Measurements from ENCODE around the gene ICAM5. TPM values are rescaled to one million over a fixed set of nuclear protein-coding genes. Genes with fewer than 3 reads are reported as not detected.

Gene ICAM5
- polyA plus RNA-seq, 4 donors, result 0.10 to 0.54 (median 0.52) TPM; not detected in 1

GRCh38 chr19:10338940-10339339 lies 49.2 kb downstream of the ICAM5 start:
- Histone ChIP-seq H3K4me3 (ENCODE audit: low read depth in 1 of 3, low read length in 3 of 3) (peak overlapping the region in 2 of 3 donors; percentile 12 to 37), H3K27ac (ENCODE audit: low read depth in 1 of 3, low read length in 2 of 3) (peak overlapping the region in 1 of 3 donors; percentile 39), H3K36me3 (ENCODE audit: control insufficient read depth in 3 of 3, insufficient read depth in 2 of 3, low read depth in 1 of 3, low read length in 3 of 3) (no peaks in the 10 kb centered on the region), H3K27me3 (ENCODE audit: control insufficient read depth in 3 of 3, insufficient read depth in 3 of 3, low read length in 3 of 3) (no peaks in the 10 kb centered on the region), H3K4me1 (ENCODE audit: control insufficient read depth in 3 of 3, insufficient read depth in 2 of 3, low read depth in 1 of 3, low read length in 2 of 3) (peaks cover 0 to 4% (median 0%) of the 10 kb centered on the region in 3 donors), H3K9me3 (ENCODE audit: control insufficient read depth in 2 of 2, insufficient read depth in 1 of 2, low read depth in 1 of 2, low read length in 1 of 2) (no peaks in the 10 kb centered on the region)
- FAIRE-seq (no peak), DNase-seq (no peak)
- WGBS, 3 donors, result 72 to 77% (median 75%) methylated on average over 6 of the region's 6 CpGs

- H3K4me1 ChIP-seq (ENCODE audit: control insufficient read depth in 3 of 3, insufficient read depth in 2 of 3, low read depth in 1 of 3, low read length in 2 of 3), result peaks cover 0 to 4% (median 0%) of the 10 kb centered on the region in 3 donors
- H3K36me3 ChIP-seq (ENCODE audit: control insufficient read depth in 3 of 3, insufficient read depth in 2 of 3, low read depth in 1 of 3, low read length in 3 of 3), result no peaks in the 10 kb centered on the region
- 50 to 58% (median 55%) methylated on average over 14 of the region's 14 CpGs for WGBS, 3 donors
- H3K9me3 ChIP-seq (ENCODE audit: control insufficient read depth in 2 of 2, insufficient read depth in 1 of 2, low read depth in 1 of 2, low read length in 1 of 2), result no peaks in the 10 kb centered on the region
- FAIRE-seq (no peak), DNase-seq (peak in 1 of 2 donors; percentile 32)
- peak within 1 kb of the TSS in 2 of 3 donors; percentile 12 to 37 for H3K4me3 ChIP-seq (ENCODE audit: low read depth in 1 of 3, low read length in 3 of 3)
- no peaks in the 10 kb centered on the region for H3K27me3 ChIP-seq (ENCODE audit: control insufficient read depth in 3 of 3, insufficient read depth in 3 of 3, low read length in 3 of 3)
- H3K27ac ChIP-seq (ENCODE audit: low read depth in 1 of 3, low read length in 2 of 3), result peak within 1 kb of the TSS in 1 of 3 donors; percentile 39
Measured at GRCh38 chr19:10339380-10339960, 49.7 kb downstream of the ICAM5 start, which contains the start of gene ICAM3. ICAM3 (minus strand) TSS chr19:10339624; CDS start chr19:10339614, 10 bp downstream.

GRCh38 chr19:10339977-10340376 lies 50.2 kb downstream of the ICAM5 start:
- Histone ChIP-seq H3K4me1 (ENCODE audit: control insufficient read depth in 3 of 3, insufficient read depth in 2 of 3, low read depth in 1 of 3, low read length in 2 of 3) (peaks cover 0 to 3% (median 0%) of the 10 kb centered on the region in 3 donors), H3K4me3 (ENCODE audit: low read depth in 1 of 3, low read length in 3 of 3) (no peak overlapping the region), H3K27ac (ENCODE audit: low read depth in 1 of 3, low read length in 2 of 3) (peak overlapping the region in 1 of 3 donors; percentile 9), H3K27me3 (ENCODE audit: control insufficient read depth in 3 of 3, insufficient read depth in 3 of 3, low read length in 3 of 3) (no peaks in the 10 kb centered on the region), H3K9me3 (ENCODE audit: control insufficient read depth in 2 of 2, insufficient read depth in 1 of 2, low read depth in 1 of 2, low read length in 1 of 2) (no peaks in the 10 kb centered on the region), H3K36me3 (ENCODE audit: control insufficient read depth in 3 of 3, insufficient read depth in 2 of 3, low read depth in 1 of 3, low read length in 3 of 3) (no peaks in the 10 kb centered on the region)
- DNase-seq (no peak), FAIRE-seq (no peak)
- WGBS, 3 donors, result 86 to 93% (median 88%) methylated on average over 5 of the region's 5 CpGs

- Histone ChIP-seq H3K36me3 (ENCODE audit: control insufficient read depth in 3 of 3, insufficient read depth in 2 of 3, low read depth in 1 of 3, low read length in 3 of 3) (no peaks in the 10 kb centered on the region), H3K4me3 (ENCODE audit: low read depth in 1 of 3, low read length in 3 of 3) (no peak overlapping the region), H3K27me3 (ENCODE audit: control insufficient read depth in 3 of 3, insufficient read depth in 3 of 3, low read length in 3 of 3) (no peaks in the 10 kb centered on the region), H3K4me1 (ENCODE audit: control insufficient read depth in 3 of 3, insufficient read depth in 2 of 3, low read depth in 1 of 3, low read length in 2 of 3) (no peaks in the 10 kb centered on the region), H3K27ac (ENCODE audit: low read depth in 1 of 3, low read length in 2 of 3) (no peak overlapping the region), H3K9me3 (ENCODE audit: control insufficient read depth in 2 of 2, insufficient read depth in 1 of 2, low read depth in 1 of 2, low read length in 1 of 2) (no peaks in the 10 kb centered on the region)
- FAIRE-seq, result no peak
- no peak for DNase-seq
- WGBS, 3 donors, result 52 to 75% (median 64%) methylated on average over 2 of the region's 2 CpGs
Measured at GRCh38 chr19:10343495-10343894, 53.7 kb downstream of the ICAM5 start.

- H3K27me3 ChIP-seq (ENCODE audit: control insufficient read depth in 3 of 3, insufficient read depth in 3 of 3, low read length in 3 of 3), result no peaks in the 10 kb centered on the region
- H3K4me1 ChIP-seq (ENCODE audit: control insufficient read depth in 3 of 3, insufficient read depth in 2 of 3, low read depth in 1 of 3, low read length in 2 of 3), result no peaks in the 10 kb centered on the region
- no peaks in the 10 kb centered on the region for H3K9me3 ChIP-seq (ENCODE audit: control insufficient read depth in 2 of 2, insufficient read depth in 1 of 2, low read depth in 1 of 2, low read length in 1 of 2)
- WGBS, 3 donors, result 92 to 94% (median 93%) methylated on average over 10 of the region's 10 CpGs
- H3K36me3 ChIP-seq (ENCODE audit: control insufficient read depth in 3 of 3, insufficient read depth in 2 of 3, low read depth in 1 of 3, low read length in 3 of 3), result peaks cover 0 to 5% (median 0%) of the 10 kb centered on the region in 3 donors
- FAIRE-seq (no peak), DNase-seq (no peak)
- H3K27ac ChIP-seq (ENCODE audit: low read depth in 1 of 3, low read length in 2 of 3), result no peak overlapping the region
- H3K4me3 ChIP-seq (ENCODE audit: low read depth in 1 of 3, low read length in 3 of 3), result no peak overlapping the region
Measured at GRCh38 chr19:10344780-10345179, 55.0 kb downstream of the ICAM5 start.

Other genes starting within 250 kb of the ICAM5 start
- gene SHFL, start 203.6 kb upstream of the ICAM5 start, polyA plus RNA-seq, result 10 to 100 TPM; 32.5 to 60.8 (median 37.0) TPM
- gene ANGPTL6, start 187.3 kb upstream of the ICAM5 start, polyA plus RNA-seq, result 1 to 10 TPM in 1 of 4 donors, under 1 TPM in 3; 0.45 to 8.7 (median 0.63) TPM
- 10 to 100 TPM; 26.2 to 48.3 (median 35.3) TPM for gene PPAN, start 183.6 kb upstream of the ICAM5 start, polyA plus RNA-seq
- 10 to 100 TPM in 2 of 4 donors, 1 to 10 TPM in 2; 3.8 to 14.6 (median 9.9) TPM for gene P2RY11, start 178.3 kb upstream of the ICAM5 start, polyA plus RNA-seq
- gene EIF3G, start 170.1 kb upstream of the ICAM5 start, polyA plus RNA-seq, result 100 to 1,000 TPM; 138 to 218 (median 213) TPM
- 10 to 100 TPM in 3 of 4 donors, 1 to 10 TPM in 1; 10.0 to 44.8 (median 22.9) TPM for gene DNMT1, start 95.0 kb upstream of the ICAM5 start, polyA plus RNA-seq
- 1 to 10 TPM in 2 of 4 donors, under 1 TPM in 1, not detected in 1; 0.81 to 4.3 (median 3.2) TPM for gene S1PR2, start 58.6 kb upstream of the ICAM5 start, polyA plus RNA-seq
- gene MRPL4, start 37.7 kb upstream of the ICAM5 start, polyA plus RNA-seq, result 10 to 100 TPM; 35.0 to 85.8 (median 48.0) TPM
- gene ICAM1, start 18.8 kb upstream of the ICAM5 start, polyA plus RNA-seq, result 10 to 100 TPM in 2 of 4 donors, 1 to 10 TPM in 2; 1.6 to 18.2 (median 11.5) TPM
- 1 to 10 TPM in 1 of 4 donors, under 1 TPM in 2, not detected in 1; 0.54 to 2.1 (median 0.58) TPM for gene ICAM4, start 3.0 kb upstream of the ICAM5 start, polyA plus RNA-seq
- 1 to 10 TPM; 5.8 to 9.5 (median 7.7) TPM for gene ZGLP1, start 19.9 kb downstream of the ICAM5 start, polyA plus RNA-seq
- gene FDX2, start 26.1 kb downstream of the ICAM5 start, polyA plus RNA-seq, result 10 to 100 TPM; 15.1 to 22.9 (median 18.0) TPM
- gene RAVER1, start 43.6 kb downstream of the ICAM5 start, polyA plus RNA-seq, result 10 to 100 TPM; 14.1 to 50.0 (median 21.1) TPM
- 10 to 100 TPM in 3 of 4 donors, 1 to 10 TPM in 1; 8.3 to 23.8 (median 16.0) TPM for gene ICAM3, start 49.7 kb downstream of the ICAM5 start, polyA plus RNA-seq
- 100 to 1,000 TPM in 3 of 4 donors, 10 to 100 TPM in 1; 81.8 to 162 (median 124) TPM for gene TYK2, start 90.6 kb downstream of the ICAM5 start, polyA plus RNA-seq
- 100 to 1,000 TPM; 128 to 202 (median 147) TPM for gene CDC37, start 113.6 kb downstream of the ICAM5 start, polyA plus RNA-seq
- gene PDE4A, start 130.6 kb downstream of the ICAM5 start, polyA plus RNA-seq, result 1 to 10 TPM in 3 of 4 donors, under 1 TPM in 1; 0.67 to 3.5 (median 2.0) TPM
- gene KEAP1, start 213.4 kb downstream of the ICAM5 start, polyA plus RNA-seq, result 10 to 100 TPM; 35.1 to 73.8 (median 56.4) TPM
- gene S1PR5, start 227.5 kb downstream of the ICAM5 start, polyA plus RNA-seq, result under 1 TPM in 2 of 4 donors, not detected in 2; 0.09 to 0.89 TPM